Measurements from ENCODE around the gene PIK3R3.

DNA sequence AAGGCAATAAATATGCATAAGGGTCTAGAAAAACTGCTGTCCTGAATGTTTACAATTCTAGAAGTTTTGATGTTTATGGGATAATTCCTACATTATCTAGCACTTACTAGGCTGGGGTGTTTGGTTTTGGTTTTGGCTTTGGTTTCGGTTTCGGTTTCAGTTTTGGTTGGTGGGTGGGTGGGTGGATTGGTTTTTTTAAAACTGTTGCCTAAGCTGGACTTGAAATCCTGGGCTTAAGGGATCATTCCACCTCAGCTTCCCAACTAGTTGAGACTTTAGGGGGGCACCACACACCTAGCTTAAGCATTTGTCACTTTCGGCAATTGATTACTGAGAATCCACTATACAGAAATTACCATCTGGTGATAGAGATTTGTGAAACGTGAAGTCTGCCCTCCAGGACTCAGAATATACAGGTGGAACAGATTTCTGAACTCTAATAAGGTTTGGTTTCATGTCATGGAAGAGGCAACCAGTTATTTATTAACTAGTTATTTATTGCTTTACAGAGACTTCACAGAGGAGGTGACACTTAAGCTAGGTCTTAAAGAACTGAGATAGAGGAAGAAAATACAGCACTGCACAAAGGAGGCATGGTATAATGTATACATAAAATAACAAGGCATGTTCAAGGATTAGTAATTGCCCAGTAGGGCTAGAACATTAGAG lies 69.6 kb downstream of the PIK3R3 start:
- TF ChIP-seq CTCF (IDR thresholded peaks at IDR 0.05), result no peak
- no peak for TF ChIP-seq POLR2A (IDR thresholded peaks at IDR 0.05)
